PC-3 (cell line): ENCODE data around the gene TRPM1.

Experiments used
- EZH2 ChIP-seq: fragments of 300-600 bp; sonication (generic); IDR thresholded peaks from one replicate; pipeline ENCODE4 v1.6.1; 2017; ENCODE audit warnings: antibody characterized with exemption, mild to moderate bottlenecking, low read length; ENCODE audit not compliant: unreplicated experiment
- EZH2phosphoT487 ChIP-seq: fragments of 300-600 bp; sonication (generic); IDR thresholded peaks from 2 replicates; pipeline ENCODE4 v1.6.1; 2018; ENCODE audit warnings: mild to moderate bottlenecking, antibody characterized with exemption, low read length, borderline replicate concordance
- TF ChIP-seq, protein P1 (sequence below): fragments of 300-600 bp; sonication (generic); conservative IDR thresholded peaks from 2 replicates; pipeline ENCODE4 v1.5.1; 2017; ENCODE audit warnings: antibody characterized with exemption, low read depth, mild to moderate bottlenecking, low read length

DNA sequence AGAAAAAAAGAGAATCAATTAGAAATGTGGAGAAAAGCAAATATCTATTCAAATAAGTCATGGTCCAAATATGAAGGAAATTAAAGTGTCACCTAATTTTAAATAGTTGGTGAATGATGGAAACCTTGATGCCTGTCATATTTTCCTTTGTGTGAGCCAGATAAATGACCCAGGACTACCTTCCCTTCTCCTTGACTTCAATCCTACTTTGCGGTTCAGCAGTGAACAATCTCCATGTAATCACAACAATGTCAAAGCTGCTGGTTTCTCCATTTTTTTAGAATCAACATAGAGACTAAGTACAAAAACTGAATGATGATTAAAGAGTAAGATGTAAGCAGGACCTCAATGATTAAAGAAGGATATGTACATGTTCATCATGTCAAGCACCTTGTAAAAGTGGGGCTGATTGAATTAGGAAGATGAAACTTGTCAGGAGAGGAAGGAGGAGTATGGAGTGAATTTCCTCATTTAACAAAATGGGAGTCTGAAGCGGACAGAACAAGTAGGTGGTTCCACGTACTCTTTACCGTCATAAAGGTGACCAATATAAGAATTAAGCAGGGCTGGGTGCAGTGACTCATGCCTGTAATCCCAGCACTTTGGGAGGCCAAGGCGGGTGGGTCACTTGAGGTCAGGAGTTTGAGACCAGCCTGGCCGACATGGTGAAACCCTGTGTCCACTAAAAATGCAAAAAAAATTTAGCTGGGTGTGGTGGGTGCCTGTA is 43.1 kb downstream of the TRPM1 start:
- TF ChIP-seq, protein P1, sequence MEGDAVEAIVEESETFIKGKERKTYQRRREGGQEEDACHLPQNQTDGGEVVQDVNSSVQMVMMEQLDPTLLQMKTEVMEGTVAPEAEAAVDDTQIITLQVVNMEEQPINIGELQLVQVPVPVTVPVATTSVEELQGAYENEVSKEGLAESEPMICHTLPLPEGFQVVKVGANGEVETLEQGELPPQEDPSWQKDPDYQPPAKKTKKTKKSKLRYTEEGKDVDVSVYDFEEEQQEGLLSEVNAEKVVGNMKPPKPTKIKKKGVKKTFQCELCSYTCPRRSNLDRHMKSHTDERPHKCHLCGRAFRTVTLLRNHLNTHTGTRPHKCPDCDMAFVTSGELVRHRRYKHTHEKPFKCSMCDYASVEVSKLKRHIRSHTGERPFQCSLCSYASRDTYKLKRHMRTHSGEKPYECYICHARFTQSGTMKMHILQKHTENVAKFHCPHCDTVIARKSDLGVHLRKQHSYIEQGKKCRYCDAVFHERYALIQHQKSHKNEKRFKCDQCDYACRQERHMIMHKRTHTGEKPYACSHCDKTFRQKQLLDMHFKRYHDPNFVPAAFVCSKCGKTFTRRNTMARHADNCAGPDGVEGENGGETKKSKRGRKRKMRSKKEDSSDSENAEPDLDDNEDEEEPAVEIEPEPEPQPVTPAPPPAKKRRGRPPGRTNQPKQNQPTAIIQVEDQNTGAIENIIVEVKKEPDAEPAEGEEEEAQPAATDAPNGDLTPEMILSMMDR, result no peak
- TF ChIP-seq EZH2 (no peak), EZH2phosphoT487 (no peak)
